HG03108 (cell line): ENCODE results near the gene CARMIL3.

Experiments used
- ATAC-seq: cut with Tn5 transposase; IDR thresholded peaks from one replicate; pipeline ENCODE4 v1.9.1; 2021; ENCODE audit warnings: moderate library complexity; ENCODE audit not compliant: unreplicated experiment

The CARMIL3 gene

GRCh38 chr14:24060443-24060842, 8.6 kb downstream of the CARMIL3 start:
- ATAC-seq = no peak

- no peak for ATAC-seq
Measured at GRCh38 chr14:24060984-24061913, 9.4 kb downstream of the CARMIL3 start.

DNA sequence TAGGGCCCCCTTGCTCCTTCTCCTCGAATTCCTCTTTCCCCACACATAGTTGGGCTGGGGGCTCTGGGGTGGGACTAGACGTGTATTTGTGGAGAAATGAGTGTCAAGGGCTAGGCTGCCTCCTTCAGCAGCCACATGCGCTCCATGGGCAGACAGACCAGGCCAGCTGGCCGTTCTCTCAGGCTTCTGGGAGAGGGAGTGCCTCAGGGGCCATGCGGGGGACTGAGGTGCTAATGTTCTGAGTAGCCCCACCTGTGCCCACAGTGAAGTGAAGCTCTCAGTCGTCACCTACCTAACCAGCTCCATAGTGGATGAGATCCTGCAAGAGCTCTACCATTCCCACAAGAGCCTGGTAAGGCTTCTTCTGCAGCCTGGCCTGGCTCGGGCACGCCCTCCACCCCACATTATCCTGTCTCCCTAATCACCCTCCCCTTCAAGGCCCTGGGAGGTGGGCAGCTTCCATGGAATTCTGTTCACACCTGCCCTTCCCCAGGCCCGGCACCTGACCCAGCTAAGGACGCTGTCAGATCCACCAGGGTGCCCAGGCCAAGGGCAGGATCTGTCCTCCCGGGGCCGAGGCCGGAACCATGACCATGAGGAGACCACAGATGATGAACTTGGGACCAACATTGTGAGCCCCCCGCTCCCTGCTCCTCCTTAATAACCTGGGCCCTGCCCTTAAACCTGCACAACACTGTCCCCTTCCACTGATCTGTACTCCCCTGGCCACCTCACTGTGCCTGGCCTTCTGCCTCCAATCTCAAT, 10.6 kb downstream of the CARMIL3 start:
- ATAC-seq = no peak

DNA sequence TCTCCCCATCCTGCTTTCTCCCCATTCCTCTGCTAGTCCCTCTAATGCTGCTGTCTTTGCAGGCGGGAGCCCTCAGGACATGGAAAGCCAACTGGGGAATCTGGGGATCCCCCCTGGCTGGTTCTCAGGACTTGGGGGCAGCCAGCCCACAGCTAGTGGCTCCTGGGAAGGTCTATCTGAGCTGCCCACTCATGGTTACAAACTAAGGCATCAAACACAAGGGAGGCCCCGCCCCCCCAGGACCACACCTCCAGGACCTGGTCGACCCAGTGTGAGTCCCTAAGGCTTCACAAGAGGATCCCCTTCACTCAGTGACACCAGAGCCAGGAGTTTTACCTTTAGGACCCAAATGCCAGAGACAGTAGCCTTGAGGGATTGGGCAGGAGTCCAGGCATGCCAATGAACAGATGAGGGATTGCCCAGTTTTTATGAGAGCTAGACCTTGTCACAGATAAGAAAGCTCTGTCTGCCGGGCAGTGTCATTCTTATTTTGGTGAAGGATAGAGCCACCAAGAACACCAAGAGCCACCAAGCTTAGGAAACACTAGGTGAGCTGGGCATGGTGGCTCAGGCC, 11.5 kb downstream of the CARMIL3 start:
- no peak for ATAC-seq

DNA sequence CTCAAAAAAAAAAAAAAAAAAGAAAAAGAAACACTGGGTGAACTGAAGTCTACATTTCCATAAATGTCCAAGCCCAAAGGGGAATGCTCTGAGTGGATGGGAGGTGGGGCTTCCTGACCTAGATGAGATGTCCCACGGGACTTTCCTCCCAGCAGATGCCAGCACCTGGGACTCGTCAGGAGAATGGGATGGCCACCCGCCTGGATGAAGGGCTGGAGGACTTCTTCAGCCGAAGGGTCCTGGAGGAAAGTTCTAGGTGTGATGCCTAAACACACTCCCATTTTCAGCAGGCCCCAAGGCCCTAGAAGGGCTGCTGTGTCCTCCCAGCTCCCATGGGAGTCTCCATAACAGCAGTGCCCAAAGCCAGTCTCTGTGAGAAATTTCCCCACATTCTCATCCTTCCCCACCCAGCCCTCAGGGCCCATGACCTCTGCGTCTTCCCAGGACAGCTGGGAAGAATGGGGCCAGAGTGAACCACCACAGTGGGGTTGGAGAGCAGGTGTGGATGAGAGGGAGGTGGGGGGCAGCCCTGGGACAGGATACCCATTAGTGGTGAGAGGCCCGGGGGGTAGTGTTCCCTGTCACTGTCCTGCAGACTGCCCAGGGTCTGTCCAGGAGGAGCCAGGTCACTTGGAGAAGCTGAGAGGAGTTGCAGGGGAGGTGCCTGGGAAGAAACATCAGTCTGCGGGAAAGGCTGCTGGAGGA, 12.4 kb downstream of the CARMIL3 start:
- no peak for ATAC-seq

- no peak for ATAC-seq
Measured at GRCh38 chr14:24064856-24065255, 13.0 kb downstream of the CARMIL3 start.

- no peak for ATAC-seq
Measured at GRCh38 chr14:24065408-24065807, 13.6 kb downstream of the CARMIL3 start.

DNA sequence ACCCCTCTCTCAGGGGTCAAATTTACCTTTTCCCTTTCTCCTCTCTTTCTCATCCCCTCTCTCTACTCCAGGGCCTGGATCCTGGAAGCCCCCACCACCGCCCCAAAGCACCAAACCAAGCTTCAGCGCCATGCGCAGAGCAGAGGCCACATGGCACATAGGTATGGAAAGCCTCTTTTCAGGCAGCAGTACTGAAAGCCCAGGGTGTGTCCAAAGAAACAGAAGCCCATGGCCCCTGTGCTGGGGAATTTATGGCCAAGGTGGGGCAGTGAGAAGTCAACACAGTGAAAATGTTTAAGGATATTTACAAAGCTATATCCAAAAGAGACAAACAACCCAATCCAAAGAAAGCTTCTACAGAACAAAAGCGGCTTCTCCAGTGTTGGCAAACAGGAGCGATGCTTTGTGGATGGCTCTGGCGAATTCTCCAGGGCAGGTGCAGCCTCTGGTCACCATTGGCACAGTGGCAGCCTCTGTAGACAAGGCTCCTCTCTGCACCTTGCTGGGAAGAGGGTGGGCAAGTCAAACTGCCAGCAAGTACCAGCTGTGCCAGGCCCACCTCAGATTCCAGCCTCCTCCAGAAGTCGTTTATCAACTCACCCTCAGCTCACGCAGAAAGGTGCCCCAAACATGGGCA, 14.8 kb downstream of the CARMIL3 start:
- no peak for ATAC-seq

DNA sequence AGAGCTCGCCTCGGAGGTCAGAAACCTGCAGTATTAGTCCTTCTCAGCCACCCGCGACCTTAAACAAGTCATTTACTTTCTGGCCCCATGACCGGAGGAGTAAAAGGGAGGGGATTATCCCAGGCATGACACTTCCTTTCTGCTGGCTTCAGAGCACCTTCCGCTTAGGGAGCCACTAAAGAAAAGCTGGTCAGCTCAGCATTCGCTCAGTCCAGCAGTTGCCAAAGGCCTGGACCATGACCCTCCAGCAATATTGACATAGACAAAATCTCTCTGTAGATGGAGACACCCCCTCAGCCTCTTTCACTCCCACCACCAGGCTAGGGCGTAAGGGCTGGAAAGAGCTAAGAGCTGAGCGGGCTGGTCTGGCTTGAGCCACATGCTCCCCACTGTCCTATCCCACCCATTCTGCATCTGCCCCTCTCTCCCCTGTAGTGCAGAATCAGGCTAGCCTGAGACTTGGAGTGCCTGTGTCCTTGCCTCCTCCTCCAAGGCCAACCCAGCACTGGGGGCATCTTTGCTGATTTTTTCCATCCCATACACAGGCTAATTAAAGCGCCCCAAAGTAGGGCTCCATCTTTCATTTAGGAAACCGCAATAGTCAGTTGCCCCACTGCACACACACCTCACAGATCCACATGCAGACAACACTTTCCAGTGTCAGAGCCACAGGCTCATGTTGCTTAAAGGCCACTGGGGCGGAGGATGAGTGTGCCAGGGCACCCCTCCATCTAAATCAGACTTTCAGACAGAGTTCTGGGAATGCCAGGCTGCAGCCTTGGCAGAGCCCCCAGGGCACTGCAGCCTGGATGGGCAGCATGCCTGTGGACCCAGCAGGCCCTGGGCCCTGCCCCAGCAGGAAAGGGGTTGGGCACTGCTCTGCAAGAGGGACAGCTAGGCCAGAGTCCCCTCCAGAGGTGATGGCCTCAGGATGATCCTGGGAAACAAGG, 15.6 kb downstream of the CARMIL3 start:
- ATAC-seq = no peak

- ATAC-seq = no peak
Measured at GRCh38 chr14:24068711-24069410, 17.1 kb downstream of the CARMIL3 start.

DNA sequence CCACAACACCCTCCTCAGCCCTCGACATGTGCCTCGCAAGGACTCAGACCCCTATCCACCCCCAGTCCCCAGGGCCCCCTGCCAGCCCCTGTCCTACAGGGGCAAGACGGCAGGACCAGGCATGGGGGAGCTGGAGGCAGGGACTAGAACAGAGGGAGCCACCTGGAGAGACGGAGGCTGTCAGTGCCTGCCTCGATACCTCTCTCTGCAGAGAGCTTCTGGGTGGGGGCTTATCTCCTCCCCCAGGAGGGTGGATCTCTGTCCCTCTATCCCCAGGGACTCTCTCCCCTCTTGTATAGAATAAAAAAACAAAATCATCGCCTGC, 17.6 kb downstream of the CARMIL3 start:
- ATAC-seq = no peak

DNA sequence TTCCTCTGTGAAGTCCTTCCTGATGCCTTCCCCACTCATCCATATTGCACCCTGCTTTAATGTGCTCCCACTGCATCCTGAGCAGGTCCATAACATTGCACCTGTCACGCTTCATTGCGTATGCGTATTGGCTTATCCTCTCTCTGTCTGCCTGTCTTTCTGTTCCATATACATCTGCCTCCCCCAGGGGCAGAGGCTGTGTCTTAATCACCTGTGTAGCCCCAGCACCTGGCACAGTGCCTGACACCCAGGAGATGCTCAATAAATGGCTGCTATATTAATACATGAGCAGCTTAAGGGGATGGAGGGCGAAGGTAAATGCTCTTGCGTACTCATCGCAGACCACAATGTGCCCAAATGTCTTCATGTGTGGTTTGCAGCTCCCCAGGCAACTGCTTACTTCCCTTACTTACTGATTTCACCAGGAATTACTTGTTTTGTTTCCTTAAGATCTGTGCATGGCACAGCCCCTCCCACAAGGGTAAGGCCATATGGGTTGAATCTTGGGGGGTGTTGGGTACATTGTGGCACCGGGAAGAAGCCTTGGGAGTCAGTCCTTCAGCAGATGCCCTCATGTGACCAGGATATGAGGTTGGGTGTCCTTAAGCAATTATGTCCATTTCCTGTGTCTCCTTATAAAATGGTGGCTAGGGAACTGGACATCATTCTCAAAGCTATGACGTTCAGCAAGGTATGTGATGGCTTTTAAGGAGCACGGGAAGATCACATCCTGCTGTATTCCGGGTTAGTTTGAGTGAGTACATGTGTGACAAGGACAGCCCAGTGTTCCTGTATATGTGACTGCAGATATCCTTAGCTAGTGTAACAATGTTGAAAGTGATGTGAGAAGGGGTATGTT, 18.7 kb downstream of the CARMIL3 start:
- no peak for ATAC-seq

DNA sequence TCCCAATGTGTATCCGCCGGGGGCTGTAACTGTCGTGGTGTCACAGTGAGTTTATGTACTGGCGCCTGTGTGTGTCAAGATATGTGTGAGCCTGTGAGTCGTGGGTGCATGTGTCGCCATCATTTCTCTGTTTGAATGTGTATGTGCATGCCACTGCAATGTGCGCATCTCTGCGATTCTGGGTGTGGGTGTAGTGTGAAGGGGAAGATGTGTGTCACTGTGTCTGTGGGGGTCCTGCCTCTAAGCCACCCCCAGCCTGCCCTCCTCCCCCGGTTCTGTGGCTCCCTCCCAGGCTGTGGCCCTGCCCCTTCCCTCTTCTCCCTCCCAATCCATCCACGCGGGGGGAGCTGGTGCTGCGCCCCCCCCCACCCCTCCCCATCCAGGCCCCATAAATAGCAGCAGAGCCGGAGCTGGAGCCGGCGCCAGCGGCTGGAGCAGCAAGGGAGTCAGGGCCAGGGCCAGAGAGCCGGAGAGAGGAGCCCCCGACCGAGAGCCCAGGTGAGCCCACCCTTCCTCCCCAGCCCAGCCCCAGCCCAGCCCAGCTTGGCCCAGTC, 19.4 kb downstream of the CARMIL3 start, which contains the start of gene CPNE6:
TSS of gene CPNE6 (plus strand) at position 419 of the 554 bp plus-strand sequence. CDS start 1,375 bp downstream, outside the sequence.
- no peak for ATAC-seq

GRCh38 chr14:24071836-24072430, 20.1 kb downstream of the CARMIL3 start:
- ATAC-seq = no peak

DNA sequence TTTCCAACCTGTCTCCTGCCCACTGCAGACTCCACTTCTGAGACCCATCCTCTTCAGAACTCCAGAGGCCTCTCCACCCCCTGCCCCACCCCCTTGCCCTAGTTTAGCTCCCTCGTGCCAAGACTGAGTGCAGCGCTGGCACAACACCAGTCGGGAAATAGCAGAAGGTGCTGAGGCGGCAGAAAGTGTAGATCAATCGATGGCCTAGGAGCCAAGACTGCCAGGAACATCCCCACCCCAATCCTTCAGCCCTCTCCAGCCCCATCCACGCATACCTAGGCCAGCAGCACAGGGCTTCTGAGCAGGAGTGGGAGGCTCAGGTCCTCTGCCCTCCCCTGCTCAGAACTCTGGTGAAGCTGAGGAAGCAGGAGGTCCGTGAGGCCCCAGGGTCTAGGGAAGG, 20.6 kb downstream of the CARMIL3 start:
- ATAC-seq = no peak

DNA sequence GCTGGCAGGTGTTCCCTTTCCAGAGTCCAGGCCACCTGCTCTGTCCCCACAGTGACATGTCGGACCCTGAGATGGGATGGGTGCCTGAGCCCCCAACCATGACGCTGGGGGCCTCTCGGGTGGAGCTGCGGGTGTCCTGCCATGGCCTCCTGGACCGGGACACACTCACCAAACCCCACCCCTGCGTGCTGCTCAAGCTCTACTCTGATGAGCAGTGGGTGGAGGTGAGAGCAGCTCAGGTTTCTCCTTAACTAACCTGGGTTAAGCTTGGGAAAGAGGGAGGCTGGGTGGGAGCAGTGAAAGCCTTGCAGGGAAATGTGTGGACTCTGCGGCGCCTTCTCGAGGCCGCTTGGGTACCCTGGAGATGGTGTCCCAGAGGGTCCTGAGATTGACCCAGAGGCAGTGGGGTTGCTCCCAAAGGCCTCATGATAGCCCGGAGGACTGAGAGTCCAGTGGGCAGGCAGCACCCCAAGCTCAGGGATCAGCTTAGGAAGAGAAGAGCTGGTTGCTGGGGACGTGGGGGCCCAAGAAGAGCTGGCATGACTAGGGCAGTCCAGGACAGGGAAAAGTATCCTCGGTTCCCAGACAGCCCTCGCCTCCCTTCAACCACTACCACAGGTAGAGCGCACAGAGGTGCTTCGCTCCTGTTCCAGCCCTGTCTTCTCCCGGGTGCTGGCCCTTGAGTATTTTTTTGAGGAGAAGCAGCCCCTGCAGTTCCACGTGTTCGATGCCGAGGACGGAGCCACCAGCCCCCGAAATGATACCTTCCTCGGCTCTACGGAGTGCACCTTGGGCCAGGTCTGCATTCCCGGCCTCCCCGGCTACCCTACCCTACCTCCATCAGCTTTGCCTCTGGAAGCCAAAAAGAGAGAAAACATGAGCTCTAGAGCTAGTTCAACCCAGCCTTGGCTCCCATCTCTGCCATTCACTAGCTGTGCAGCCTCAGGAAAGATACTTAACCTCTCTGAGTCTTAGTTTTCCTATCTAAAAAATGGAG, 21.4 kb downstream of the CARMIL3 start:
- ATAC-seq = no peak
